Measurements from ENCODE around the gene GNAQ.
"Not testable (repeated sequence)": the region's sequence is repeated elsewhere in the genome, so short reads cannot be mapped to it uniquely, and the experiment has no call there.

The GNAQ gene

GRCh38 chr9:77717608-77718297 lies 313.9 kb downstream of the GNAQ start:
- not testable (repeated sequence) for DNase-seq

- DNase-seq: no peak
Observed at GRCh38 chr9:77714077-77714549, 317.5 kb downstream of the GNAQ start.

- DNase-seq: no peak
Observed at GRCh38 chr9:77712533-77713130, 319.0 kb downstream of the GNAQ start.

- DNase-seq: no peak
Observed at GRCh38 chr9:77710965-77711648, 320.5 kb downstream of the GNAQ start.

GRCh38 chr9:77710316-77710715 lies 321.3 kb downstream of the GNAQ start:
- DNase-seq: no peak

- DNase-seq: no peak
Observed at GRCh38 chr9:77708064-77708815, 323.4 kb downstream of the GNAQ start.

GRCh38 chr9:77707383-77708063 lies 324.1 kb downstream of the GNAQ start:
- no peak for DNase-seq

GRCh38 chr9:77705636-77706035 lies 326.0 kb downstream of the GNAQ start:
- DNase-seq: no peak

GRCh38 chr9:77702521-77703390 lies 328.9 kb downstream of the GNAQ start:
- not testable (repeated sequence) for DNase-seq

GRCh38 chr9:77697238-77697984 lies 334.2 kb downstream of the GNAQ start:
- DNase-seq: no peak

- DNase-seq: not testable (repeated sequence)
Observed at GRCh38 chr9:77690723-77691122, 340.9 kb downstream of the GNAQ start.

- not testable (repeated sequence) for DNase-seq
Observed at GRCh38 chr9:77690119-77690518, 341.5 kb downstream of the GNAQ start.

- not testable (repeated sequence) for DNase-seq
Observed at GRCh38 chr9:77687737-77688136, 343.9 kb downstream of the GNAQ start.

- DNase-seq: no peak
Observed at GRCh38 chr9:77680581-77680980, 351.0 kb downstream of the GNAQ start.

- no peak for DNase-seq
Observed at GRCh38 chr9:77679661-77680368, 351.8 kb downstream of the GNAQ start.

GRCh38 chr9:77679088-77679487 lies 352.5 kb downstream of the GNAQ start:
- no peak for DNase-seq

- DNase-seq: no peak
Observed at GRCh38 chr9:77677957-77678535, 353.6 kb downstream of the GNAQ start.

- no peak for DNase-seq
Observed at GRCh38 chr9:77677397-77677796, 354.2 kb downstream of the GNAQ start.

- DNase-seq: no peak
Observed at GRCh38 chr9:77673941-77674791, 357.4 kb downstream of the GNAQ start.
